IMR-90 (cell line): Measurements from ENCODE around the gene FOSL2.

Experiments
- BHLHE40 ChIP-seq: fragments of 150-350 bp; IDR thresholded peaks from 2 replicates; pipeline ENCODE4 v1.6.1; 2016; ENCODE audit warnings: mild to moderate bottlenecking, low read depth, low read length
- CHD1 ChIP-seq: IDR thresholded peaks from 2 replicates; pipeline ENCODE4 v1.6.1; 2012; ENCODE audit warnings: low read depth, low read length, improper control_type of control experiment
- CTCF ChIP-seq: conservative IDR thresholded peaks from 2 replicates; pipeline ENCODE4 v1.5.1; 2012; ENCODE audit warnings: mild to moderate bottlenecking, low read depth, low read length, improper control_type of control experiment
- ELK1 ChIP-seq: fragments of 150-350 bp; IDR thresholded peaks from 2 replicates; pipeline ENCODE4 v1.6.1; 2016; ENCODE audit warnings: low read depth, mild to moderate bottlenecking, low read length, moderate library complexity, borderline replicate concordance
- FOS ChIP-seq: fragments of 150-350 bp; IDR thresholded peaks from 2 replicates; pipeline ENCODE4 v1.6.1; 2016; ENCODE audit warnings: low read depth, low read length
- MAFK ChIP-seq: IDR thresholded peaks from 2 replicates; pipeline ENCODE4 v1.6.1; 2012; ENCODE audit warnings: low read depth, low read length, improper control_type of control experiment
- MXI1 ChIP-seq: IDR thresholded peaks from 2 replicates; pipeline ENCODE4 v1.6.1; 2012; ENCODE audit warnings: low read depth, mild to moderate bottlenecking, low read length, moderate library complexity, borderline replicate concordance
- POLR2A ChIP-seq: IDR thresholded peaks from 2 replicates; pipeline ENCODE4 v1.6.1; 2012; ENCODE audit warnings: mild to moderate bottlenecking, low read depth, low read length
- RAD21 ChIP-seq: IDR thresholded peaks from 2 replicates; pipeline ENCODE4 v1.6.1; 2012; ENCODE audit warnings: low read length, improper control_type of control experiment
- RCOR1 ChIP-seq: IDR thresholded peaks from 2 replicates; pipeline ENCODE4 v1.6.1; 2012; ENCODE audit warnings: mild to moderate bottlenecking, low read length, improper control_type of control experiment; ENCODE audit not compliant: insufficient replicate concordance
- RFX5 ChIP-seq: IDR thresholded peaks from 2 replicates; pipeline ENCODE4 v1.8.0; 2012; ENCODE audit warnings: low read depth, mild to moderate bottlenecking, low read length, moderate library complexity
- SMC3 ChIP-seq: fragments of 150-350 bp; IDR thresholded peaks from 2 replicates; pipeline ENCODE4 v1.6.1; 2016; ENCODE audit warnings: low read depth, mild to moderate bottlenecking, antibody characterized with exemption, low read length, moderate library complexity
- USF2 ChIP-seq: fragments of 150-350 bp; IDR thresholded peaks from 2 replicates; pipeline ENCODE4 v1.6.1; 2017; ENCODE audit warnings: mild to moderate bottlenecking, antibody characterized with exemption, low read length, low read depth

GRCh38 chr2:28370354-28370753, 22.3 kb upstream of the FOSL2 start:
- no peak for TF ChIP-seq CTCF
- TF ChIP-seq POLR2A = no peak
- no peak for TF ChIP-seq SMC3
- no peak for TF ChIP-seq RCOR1
- TF ChIP-seq MAFK = no peak
- no peak for TF ChIP-seq RFX5
- TF ChIP-seq USF2 = no peak
- TF ChIP-seq BHLHE40 = no peak
- no peak for TF ChIP-seq FOS
- no peak for TF ChIP-seq ELK1
- no peak for TF ChIP-seq MXI1
- no peak for TF ChIP-seq CHD1
- no peak for TF ChIP-seq RAD21
